Measurements from ENCODE around the gene WNT11. TPM values are rescaled to one million over a fixed set of nuclear protein-coding genes. Genes with fewer than 3 reads are reported as not detected.
A peak's percentile ranks its signal among the peaks of the same experiment; 100 is the strongest.

WNT11 gene
- total RNA-seq, 4 donors from 2014 or later = 6.6 to 7.5 (median 6.9) TPM

DNA sequence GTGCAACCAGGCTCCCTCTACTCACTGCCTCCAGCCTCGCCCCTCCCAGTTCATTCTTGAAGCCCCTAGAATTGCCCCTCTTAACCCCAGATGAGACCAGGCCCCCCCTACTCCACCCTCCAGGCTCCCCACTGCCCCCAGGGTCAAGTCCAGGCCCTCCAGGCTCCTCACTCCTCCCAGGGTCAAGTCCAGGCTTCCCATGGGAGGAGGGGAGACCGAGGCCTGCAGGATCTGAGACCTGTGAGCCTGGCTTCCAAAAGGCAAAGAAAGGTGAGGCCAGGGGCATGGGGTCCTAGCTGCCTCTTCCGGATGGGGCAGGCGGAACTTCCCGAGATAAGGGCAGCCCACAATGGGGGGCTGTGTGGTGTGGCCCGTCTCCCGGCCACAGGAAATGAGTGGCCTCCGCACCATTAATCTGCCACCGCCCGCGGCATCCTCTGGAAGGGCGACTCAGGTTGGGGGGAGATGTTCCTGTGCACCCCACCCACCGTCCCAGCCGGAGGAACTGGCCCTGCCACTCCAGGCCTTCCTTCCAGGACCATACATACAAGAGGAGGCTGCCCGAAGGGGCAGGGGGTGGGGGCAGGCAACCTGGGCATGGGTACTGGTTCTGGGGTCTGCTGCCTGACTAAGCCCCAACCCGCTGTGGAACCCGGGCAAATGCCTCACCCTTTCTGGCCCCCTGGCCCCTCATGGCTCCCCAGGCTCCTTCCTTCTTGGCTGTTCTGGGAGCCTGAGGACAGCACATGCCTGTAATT lies 35.1 kb upstream of the WNT11 start:
- Histone ChIP-seq H3K4me1 (peaks cover 0 to 5% (median 0%) of the 10 kb centered on the region in 4 donors), H3K27ac (no peak overlapping the region), H3K9me3 (no peaks in the 10 kb centered on the region), H3K27me3 (no peaks in the 10 kb centered on the region), H3K36me3 (no peaks in the 10 kb centered on the region), H3K4me3 (no peak overlapping the region)
- peak in 1 of 3 donors; percentile 30 for DNase-seq
- TF ChIP-seq CTCF (IDR thresholded peaks at IDR 0.05) = no peak

DNA sequence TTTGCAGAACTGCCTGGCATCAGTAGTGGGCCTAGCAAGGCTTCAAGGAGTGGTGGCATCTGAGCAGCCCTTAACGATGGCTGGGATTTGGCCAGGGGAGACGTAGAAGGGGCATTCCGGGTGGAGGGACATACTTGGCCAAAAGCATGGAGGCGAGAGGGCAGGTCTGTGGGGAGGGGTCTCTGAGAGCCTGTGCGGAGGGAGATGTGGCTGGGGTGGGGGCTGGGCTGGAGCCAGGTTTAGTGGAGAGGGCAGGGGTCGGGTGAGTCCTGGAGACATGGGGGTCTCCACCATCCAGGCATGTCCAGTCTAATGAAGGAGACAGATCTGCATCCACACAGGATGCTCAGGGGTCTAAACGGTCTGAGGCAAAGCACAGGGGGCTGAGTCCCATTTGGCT lies 34.4 kb upstream of the WNT11 start:
- H3K4me3 ChIP-seq = no peak overlapping the region
- peaks cover 0 to 7% (median 0%) of the 10 kb centered on the region in 4 donors for H3K4me1 ChIP-seq
- DNase-seq = peak in 1 of 3 donors; percentile 34
- no peaks in the 10 kb centered on the region for H3K36me3 ChIP-seq
- H3K27me3 ChIP-seq = no peaks in the 10 kb centered on the region
- H3K27ac ChIP-seq = no peak overlapping the region
- no peaks in the 10 kb centered on the region for H3K9me3 ChIP-seq
- no peak for TF ChIP-seq CTCF (IDR thresholded peaks at IDR 0.05)
- no peak for TF ChIP-seq POLR2A (IDR thresholded peaks at IDR 0.05)

GRCh38 chr11:76240161-76240540 lies 33.8 kb upstream of the WNT11 start:
- Histone ChIP-seq H3K4me1 (peaks cover 0 to 7% (median 0%) of the 10 kb centered on the region in 4 donors), H3K4me3 (no peak overlapping the region), H3K36me3 (no peaks in the 10 kb centered on the region), H3K9me3 (no peaks in the 10 kb centered on the region), H3K27ac (no peak overlapping the region), H3K27me3 (no peaks in the 10 kb centered on the region)
- TF ChIP-seq POLR2A (IDR thresholded peaks at IDR 0.05) = no peak
- TF ChIP-seq CTCF (IDR thresholded peaks at IDR 0.05) = no peak
- DNase-seq = no peak

GRCh38 chr11:76239483-76240160 lies 33.3 kb upstream of the WNT11 start:
- Histone ChIP-seq H3K4me1 (peaks cover 0 to 8% (median 0%) of the 10 kb centered on the region in 4 donors), H3K36me3 (no peaks in the 10 kb centered on the region), H3K27ac (no peak overlapping the region), H3K9me3 (no peaks in the 10 kb centered on the region), H3K27me3 (no peaks in the 10 kb centered on the region), H3K4me3 (no peak overlapping the region)
- DNase-seq = peak in 1 of 3 donors; percentile 41
- no peak for TF ChIP-seq POLR2A (IDR thresholded peaks at IDR 0.05)
- no peak for TF ChIP-seq CTCF (IDR thresholded peaks at IDR 0.05)

- no peak for DNase-seq
- Histone ChIP-seq H3K9me3 (no peaks in the 10 kb centered on the region), H3K36me3 (no peaks in the 10 kb centered on the region), H3K27ac (no peak overlapping the region), H3K27me3 (no peaks in the 10 kb centered on the region), H3K4me1 (peaks cover 0 to 16% (median 6%) of the 10 kb centered on the region in 4 donors), H3K4me3 (no peak overlapping the region)
- TF ChIP-seq POLR2A (IDR thresholded peaks at IDR 0.05) = no peak
- TF ChIP-seq CTCF (IDR thresholded peaks at IDR 0.05) = no peak
Observed at GRCh38 chr11:76238551-76238950, 32.2 kb upstream of the WNT11 start.
